Measurements from ENCODE around the gene CBARP. TPM values are rescaled to one million over a fixed set of nuclear protein-coding genes. Genes with fewer than 3 reads are reported as not detected.

Gene CBARP
- total and polyA plus RNA-seq, 2 of the 13 experiments (the other 11 are each of a cell fraction or from before 2014, with no cell fraction given): 1.2 to 1.4 TPM

- BruUV-seq (replicated peaks): no TSS peak
- in situ Hi-C loops (cut with HindIII; ENCODE audit: extremely low pct_ligation_motif_present, low pct_unique_long_range_greater_than_20kb) (no loop called here), intact Hi-C loops (cut with micrococcal nuclease; ENCODE audit: unreplicated experiment) (no loop called here)
- Histone ChIP-seq H3K27ac (ENCODE audit: extremely low read length, insufficient read depth, low read length) (peak overlapping the region; percentile 100), H3K4me1 (ENCODE audit: insufficient read depth, low read length) (peaks cover 68% of the 10 kb centered on the region), H3K9me3 (ENCODE audit: low read length) (no peaks in the 10 kb centered on the region), H3K27me3 (ENCODE audit: control insufficient read depth in 1 of 2, insufficient read depth in 2 of 2, low read length in 2 of 2) (no peaks in the 10 kb centered on the region), H4K20me1 (ENCODE audit: insufficient read depth, low read length) (peaks cover 36% of the 10 kb centered on the region), H3K4me3 (replicated peaks in 1 of 3; ENCODE audit: insufficient read depth in 1 of 3, low read depth in 2 of 3, low read length in 3 of 3) (peak overlapping the region in 2 of 3 experiments; percentile 51 to 85; a peak in 3 of 6 replicates), H3K9ac (ENCODE audit: insufficient read depth, low read depth, low read length) (peak overlapping the region; percentile 95), H2AFZ (ENCODE audit: low read length) (no peak overlapping the region), H3K36me3 (replicated peaks in 1 of 2; ENCODE audit: control insufficient read depth in 1 of 2, insufficient read depth in 2 of 2, low read length in 2 of 2) (peaks cover 21 to 54% of the 10 kb centered on the region in 2 experiments), H3K79me2 (ENCODE audit: insufficient read depth, low read length) (peaks cover 37% of the 10 kb centered on the region), H3K4me2 (ENCODE audit: low read depth, low read length) (peak overlapping the region; percentile 86; the same call in 1 of the 2 replicates)
- ATAC-seq (no peak), DNase-seq (ENCODE audit: low spot score) (no peak), FAIRE-seq (no peak)
- ChIA-PET POLR2A (interaction anchor here (0.6 to 4.2 kb wide), 11 partner anchors 8 to 176 kb away, joined by 3 to 41 read pairs (median 4); partner anchors contain the start of gene ATP5F1D), CTCF (ENCODE audit: low intra/inter-chr PET ratio, low total read pairs) (no interaction called here)
- 92% methylated on average over 36 of the region's 46 CpGs for WGBS (ENCODE audit: low lambda C conversion rate)
- no peak for TF ChIP-seq ZFP82 (CRISPR knock-in tag; IDR thresholded peaks at IDR 0.05; ENCODE audit: borderline replicate concordance)
- TF ChIP-seq PCBP1 (IDR thresholded peaks at IDR 0.05; ENCODE audit: borderline replicate concordance, low read depth, low read length): 0 out of 2 replicates have a peak, but pooled peaks have one; percentile 18
- TF ChIP-seq, protein P1, sequence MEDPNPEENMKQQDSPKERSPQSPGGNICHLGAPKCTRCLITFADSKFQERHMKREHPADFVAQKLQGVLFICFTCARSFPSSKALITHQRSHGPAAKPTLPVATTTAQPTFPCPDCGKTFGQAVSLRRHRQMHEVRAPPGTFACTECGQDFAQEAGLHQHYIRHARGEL (CRISPR knock-in tag; IDR thresholded peaks at IDR 0.05): no peak
- TF ChIP-seq PRPF4 (IDR thresholded peaks at IDR 0.05; ENCODE audit: low read depth, low read length, poor library complexity, severe bottlenecking): peak; percentile 49
- TF ChIP-seq ZNF281 (CRISPR knock-in tag; IDR thresholded peaks at IDR 0.05; ENCODE audit: borderline replicate concordance): no peak
- TF ChIP-seq ZNF563 (CRISPR knock-in tag; IDR thresholded peaks at IDR 0.05): peak; percentile 21; the same call in 1 of the 2 replicates
- TF ChIP-seq ZMYM2 (CRISPR knock-in tag; IDR thresholded peaks at IDR 0.05): no peak
- no peak for TF ChIP-seq SNAPC2 (CRISPR knock-in tag; IDR thresholded peaks at IDR 0.05)
- peak; percentile 70 for TF ChIP-seq RBM39 (IDR thresholded peaks at IDR 0.05; ENCODE audit: low read depth, low read length, poor library complexity, severe bottlenecking)
- TF ChIP-seq, protein P2, sequence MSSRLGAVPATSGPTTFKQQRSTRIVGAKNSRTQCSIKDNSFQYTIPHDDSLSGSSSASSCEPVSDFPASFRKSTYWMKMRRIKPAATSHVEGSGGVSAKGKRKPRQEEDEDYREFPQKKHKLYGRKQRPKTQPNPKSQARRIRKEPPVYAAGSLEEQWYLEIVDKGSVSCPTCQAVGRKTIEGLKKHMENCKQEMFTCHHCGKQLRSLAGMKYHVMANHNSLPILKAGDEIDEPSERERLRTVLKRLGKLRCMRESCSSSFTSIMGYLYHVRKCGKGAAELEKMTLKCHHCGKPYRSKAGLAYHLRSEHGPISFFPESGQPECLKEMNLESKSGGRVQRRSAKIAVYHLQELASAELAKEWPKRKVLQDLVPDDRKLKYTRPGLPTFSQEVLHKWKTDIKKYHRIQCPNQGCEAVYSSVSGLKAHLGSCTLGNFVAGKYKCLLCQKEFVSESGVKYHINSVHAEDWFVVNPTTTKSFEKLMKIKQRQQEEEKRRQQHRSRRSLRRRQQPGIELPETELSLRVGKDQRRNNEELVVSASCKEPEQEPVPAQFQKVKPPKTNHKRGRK (CRISPR knock-in tag; IDR thresholded peaks at IDR 0.05): no peak
- TF ChIP-seq ZNF770 (CRISPR knock-in tag; IDR thresholded peaks at IDR 0.05): no peak
- TF ChIP-seq MXI1 (IDR thresholded peaks at IDR 0.05; ENCODE audit: borderline replicate concordance, low read depth, low read length): no peak
- TF ChIP-seq ATF1 (CRISPR knock-in tag; IDR thresholded peaks at IDR 0.05): no peak
- peak; percentile 52; the same call in 1 of the 2 replicates for TF ChIP-seq HES4 (CRISPR knock-in tag; IDR thresholded peaks at IDR 0.05; ENCODE audit: borderline replicate concordance)
- TF ChIP-seq ZNF569 (CRISPR knock-in tag; IDR thresholded peaks at IDR 0.05; ENCODE audit: borderline replicate concordance): no peak
- no peak for TF ChIP-seq PAF1 (CRISPR knock-in tag; IDR thresholded peaks at IDR 0.05)
- TF ChIP-seq ZC3H13 (CRISPR knock-in tag; IDR thresholded peaks at IDR 0.05): no peak
These were observed 36.5 kb upstream of the CBARP start for GRCh38 chr19:1274081-1274851.
